ENCODE measurements around the gene P2RX4.
"Not testable (repeated sequence)": the region's sequence is repeated elsewhere in the genome, so short reads cannot be mapped to it uniquely, and the experiment has no call there.

P2RX4 gene

DNA sequence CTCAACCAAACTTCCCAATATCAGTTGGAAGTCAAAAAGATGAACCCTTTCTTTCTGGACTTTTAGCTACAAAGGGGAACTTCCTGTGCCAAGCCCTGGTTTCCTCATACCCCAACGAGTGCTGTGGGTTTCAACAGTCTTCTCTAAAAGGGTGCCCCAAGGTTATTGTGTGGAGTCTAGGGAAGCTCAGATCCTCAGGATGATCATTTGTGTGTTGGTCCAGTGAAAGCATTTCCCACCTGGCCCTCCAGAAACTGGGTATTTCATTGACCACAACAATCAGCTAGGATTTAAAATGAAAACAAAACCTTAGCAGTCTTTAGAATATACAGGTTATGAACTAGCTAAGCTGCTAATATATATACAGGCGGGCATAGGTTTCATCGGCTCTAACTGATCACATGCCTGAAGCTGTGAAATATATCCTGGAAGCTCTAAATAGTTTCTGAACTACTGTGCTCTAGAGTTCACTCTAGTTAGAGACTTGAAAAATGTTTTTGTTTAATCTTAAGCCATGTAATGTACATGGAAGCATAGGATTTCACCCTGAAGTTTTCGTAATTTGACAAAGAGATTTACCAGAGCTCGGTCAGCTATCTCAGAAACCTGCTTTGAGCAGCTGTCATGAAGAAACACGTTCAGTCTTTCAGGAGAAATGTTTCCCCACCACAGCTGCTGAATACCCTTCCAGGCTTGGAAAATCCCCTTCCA, 29.6 kb downstream of the P2RX4 start:
- in situ Hi-C loops (cut with HindIII; ENCODE audit: low sequenced_read_pairs) = no loop called here

DNA sequence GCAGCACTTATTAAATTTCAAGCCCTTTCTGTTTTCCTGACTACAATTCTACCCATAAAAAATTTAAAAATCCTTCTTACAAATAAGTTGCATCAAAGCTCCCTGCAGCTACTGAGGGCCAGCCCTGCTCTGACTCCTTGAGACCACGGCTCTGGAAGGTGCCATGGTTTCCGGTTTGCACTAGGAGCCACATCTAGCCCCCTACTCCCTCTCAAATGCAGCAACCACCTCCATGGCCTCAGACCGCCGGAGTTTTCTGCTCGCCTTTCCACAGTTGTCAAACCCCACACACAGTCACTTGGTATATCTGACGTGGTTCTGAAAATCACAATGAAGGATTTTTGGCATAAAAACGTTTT, 30.1 kb downstream of the P2RX4 start:
- in situ Hi-C loops (cut with HindIII; ENCODE audit: low sequenced_read_pairs) = no loop called here

DNA sequence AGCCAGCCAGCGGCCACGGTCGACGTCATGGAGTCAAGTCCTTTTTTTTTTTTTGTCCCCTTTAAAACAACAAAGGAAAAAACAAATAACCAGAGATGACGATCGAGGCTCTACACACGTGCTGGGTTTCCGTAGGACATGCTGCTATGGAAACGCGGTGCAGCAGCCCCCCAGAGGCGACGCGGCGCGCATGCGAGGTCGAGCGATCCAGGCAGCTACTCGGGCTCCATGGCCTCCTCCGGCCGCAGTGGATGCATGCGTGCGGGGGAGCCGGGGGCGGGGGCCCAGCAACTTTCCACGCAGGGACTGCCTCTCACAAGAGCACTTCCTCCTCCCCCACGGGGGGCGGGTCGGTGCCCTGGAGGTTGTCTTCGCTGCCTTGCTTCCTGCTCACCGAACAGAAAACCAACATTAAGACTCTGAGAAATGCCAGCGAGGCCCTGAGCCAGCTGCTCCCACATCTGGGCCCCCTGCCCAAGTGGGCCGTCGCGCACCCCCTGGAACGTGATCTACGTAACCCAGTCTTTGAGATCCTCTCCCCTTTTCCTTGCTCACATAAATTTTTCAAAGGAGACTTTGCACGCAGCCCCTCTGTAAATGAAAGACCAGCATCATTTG, 30.7 kb downstream of the P2RX4 start:
- in situ Hi-C loops (cut with HindIII; ENCODE audit: low sequenced_read_pairs) = no loop called here

DNA sequence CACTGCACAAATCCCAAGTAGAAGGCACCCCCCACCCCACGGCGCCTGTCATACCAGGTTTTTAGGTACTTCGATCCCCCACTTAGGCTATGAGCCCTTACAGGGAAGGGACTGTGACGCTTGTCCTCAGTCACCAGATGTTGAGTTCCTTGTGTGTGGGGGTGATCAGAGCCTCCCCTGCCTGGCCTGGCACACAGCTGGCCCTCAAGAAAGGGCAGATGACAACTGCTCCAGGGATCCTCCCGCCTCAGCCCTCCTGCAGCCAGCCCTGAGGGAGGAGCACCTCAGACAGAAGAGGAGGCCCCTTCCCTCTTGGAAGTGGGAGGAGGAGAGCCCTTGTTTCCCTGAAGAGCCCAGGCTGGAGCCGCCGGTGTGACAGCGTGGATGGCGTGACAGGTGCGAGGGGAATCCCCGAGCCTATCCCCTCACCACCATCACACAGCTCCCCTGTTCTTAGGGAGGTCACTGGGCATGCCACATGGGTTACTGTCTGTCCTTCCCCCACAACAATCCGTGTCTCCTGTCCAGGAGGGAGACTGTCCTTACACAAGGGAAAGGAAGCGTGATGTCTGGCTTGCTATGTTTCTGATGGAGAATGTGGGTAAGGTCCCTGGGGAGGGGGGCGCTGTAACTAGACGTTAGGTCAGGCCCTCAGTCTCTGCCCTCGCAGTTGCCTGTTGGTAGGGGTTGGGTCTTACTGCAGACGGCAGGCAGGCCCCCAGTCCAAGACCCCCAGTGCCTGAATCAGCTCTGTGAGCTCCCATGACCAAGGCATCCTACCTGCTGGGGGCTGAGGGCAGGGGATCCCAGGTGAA, 31.4 kb downstream of the P2RX4 start:
- in situ Hi-C loops (cut with HindIII; ENCODE audit: low sequenced_read_pairs) = no loop called here

DNA sequence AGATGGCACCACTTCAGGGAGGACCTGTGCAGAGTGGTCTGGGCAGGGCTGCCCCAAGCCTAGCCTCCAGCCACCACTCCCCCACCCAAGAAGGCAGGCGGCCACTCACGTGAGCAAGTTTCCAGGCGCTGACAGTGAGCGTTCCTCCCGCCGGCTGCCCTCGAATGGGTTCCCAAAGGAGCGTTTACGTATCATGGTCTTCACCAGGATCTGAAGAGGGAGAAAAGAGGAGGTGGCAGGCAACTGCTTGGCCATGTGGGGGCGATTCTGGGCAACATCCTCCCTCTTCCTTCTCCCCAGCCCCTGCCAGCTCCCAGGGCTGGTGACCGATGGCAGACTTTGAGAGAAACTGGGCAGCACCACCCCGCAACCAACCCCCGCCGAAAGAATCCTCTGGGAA, 35.1 kb downstream of the P2RX4 start:
- in situ Hi-C loops (cut with HindIII; ENCODE audit: low sequenced_read_pairs) = no loop called here

DNA sequence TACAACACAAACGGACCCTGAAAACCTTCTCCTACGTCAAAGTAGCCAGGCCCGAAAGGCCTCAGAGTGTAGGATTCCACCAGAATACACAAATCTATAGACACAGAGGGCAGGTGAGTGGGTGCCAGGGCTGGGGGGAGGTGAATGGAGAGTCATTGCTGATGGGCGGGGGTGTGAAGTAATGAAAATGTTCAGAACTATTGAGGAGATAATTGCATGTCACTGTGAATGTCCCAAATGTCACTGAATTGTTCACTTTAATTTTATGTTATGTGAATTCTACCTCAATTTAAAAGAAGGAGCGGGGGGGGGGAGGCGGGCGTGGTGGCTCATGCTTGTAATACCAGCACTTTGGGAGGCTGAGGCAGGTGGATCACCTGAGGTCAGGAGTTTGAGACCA, 36.0 kb downstream of the P2RX4 start:
- in situ Hi-C loops (cut with HindIII; ENCODE audit: low sequenced_read_pairs) = no loop called here

DNA sequence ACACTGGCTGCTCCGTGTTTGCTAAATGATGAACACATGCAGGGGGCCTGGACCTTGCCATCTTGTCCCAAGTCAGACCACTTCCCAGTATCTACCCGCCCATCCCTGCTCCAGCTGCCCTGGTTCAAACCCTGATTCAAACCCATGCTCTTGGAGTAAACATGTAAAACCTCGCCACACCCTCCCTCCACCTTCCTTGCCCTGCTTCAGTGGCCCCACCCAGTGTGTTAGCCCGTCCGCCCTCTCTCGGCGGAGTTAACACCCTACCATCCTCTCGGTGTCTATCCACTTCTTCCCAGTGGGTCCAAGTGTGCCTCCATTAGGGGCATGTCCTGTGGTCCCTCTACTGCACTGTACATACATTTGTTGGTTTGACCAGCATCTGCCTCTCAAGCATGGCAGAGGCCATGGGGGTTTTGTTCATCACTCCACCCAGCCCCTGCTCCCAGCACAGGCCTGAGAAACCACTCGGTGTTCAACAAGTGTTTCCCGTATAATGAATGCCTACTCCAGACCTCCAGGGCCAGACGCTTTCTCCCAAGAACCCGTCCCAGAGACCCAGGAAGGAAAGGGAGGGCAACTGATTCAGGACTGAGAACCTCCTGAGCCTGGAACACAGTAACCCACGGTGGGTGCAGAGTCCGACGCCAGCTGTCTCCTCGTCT, 37.1 kb downstream of the P2RX4 start:
- in situ Hi-C loops (cut with HindIII; ENCODE audit: low sequenced_read_pairs) = no loop called here

DNA sequence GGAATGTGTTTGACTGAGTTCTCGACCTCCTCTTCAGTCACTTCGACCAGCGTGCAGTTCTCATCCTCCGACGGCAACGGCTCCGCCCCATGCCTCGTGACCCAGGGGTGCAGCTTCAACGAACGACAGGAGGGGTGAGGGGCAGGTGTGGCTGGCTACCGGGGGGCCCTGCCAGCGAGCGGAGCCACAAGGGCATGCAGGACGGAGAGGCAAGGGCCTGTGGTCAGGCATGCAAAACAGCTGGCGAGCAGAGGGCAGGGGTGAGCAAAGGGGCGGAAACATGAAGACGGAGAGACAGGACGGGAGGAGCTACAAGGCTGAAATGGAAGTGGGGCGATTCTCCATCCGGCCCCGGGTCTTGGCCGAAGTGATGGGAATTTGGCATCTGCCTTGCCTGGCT, 38.7 kb downstream of the P2RX4 start:
- in situ Hi-C loops (cut with HindIII; ENCODE audit: low sequenced_read_pairs) = no loop called here

DNA sequence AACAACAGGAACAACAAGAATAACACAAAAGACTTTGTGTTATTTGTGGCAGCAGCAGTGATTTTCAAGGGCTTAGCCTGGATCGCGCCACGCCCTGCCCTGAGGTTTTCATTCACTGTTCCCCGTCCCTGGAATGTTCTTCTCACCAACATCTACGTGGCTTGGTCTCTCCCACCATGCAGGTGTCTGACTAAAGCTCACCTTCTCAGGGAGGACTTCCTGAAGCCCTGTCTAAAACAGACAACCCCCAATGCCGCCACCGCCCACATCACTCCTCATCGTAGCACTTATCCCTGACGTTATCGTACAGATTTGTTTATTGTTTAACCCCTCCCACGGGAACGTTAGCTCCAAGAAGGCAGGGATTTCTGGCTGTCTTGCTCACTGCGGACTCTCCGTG, 40.4 kb downstream of the P2RX4 start:
- in situ Hi-C loops (cut with HindIII; ENCODE audit: low sequenced_read_pairs) = no loop called here

DNA sequence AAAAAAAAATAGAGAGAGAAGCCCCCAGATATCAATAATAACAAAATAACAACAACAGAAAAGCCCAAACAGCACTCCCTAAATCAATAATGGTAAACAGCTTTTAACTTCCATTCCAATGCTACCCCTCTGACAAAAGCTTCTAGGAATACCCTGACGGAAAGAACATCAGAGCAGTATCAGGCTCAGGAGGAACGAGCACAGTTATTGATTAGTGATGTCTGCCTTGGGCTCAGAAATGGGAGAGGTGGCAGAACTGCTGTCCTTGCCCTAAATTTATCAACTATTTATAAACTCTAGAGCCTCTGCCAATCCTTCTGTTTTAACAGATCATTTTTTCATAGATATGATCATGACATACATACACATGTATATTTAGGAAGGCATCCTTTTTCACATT, 41.9 kb downstream of the P2RX4 start:
- in situ Hi-C loops (cut with HindIII; ENCODE audit: low sequenced_read_pairs) = no loop called here

DNA sequence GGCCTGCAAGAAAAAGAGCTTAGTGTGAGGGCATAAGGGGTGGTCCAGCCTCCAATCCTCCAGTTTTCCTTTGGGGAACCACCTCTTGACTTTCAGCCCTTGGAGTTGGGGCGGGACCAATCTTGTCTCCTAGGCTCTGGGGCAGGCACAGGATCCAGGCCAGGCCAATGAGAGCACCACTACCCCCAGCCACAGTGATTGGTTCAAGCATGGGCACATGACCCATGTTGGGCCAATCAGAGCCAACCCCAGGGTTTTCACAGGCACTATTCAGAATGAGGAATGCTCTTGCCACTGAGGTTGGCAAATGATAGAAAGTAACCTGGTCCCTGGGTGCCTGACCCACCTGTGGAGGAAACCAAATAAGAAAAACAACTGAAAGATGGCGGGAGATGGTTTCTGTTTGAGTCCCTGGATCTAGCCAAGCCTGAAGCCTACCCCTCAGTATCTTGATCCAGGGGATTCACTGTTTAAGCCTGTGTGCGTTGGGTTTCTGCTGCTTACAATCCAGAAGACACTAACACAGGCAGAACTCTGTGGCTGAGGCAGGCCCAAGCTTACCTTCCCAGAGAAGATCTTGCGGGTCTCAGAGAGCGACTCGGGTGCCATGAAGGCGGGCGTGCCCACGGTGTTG, 42.9 kb downstream of the P2RX4 start:
- in situ Hi-C loops (cut with HindIII; ENCODE audit: low sequenced_read_pairs) = no loop called here

DNA sequence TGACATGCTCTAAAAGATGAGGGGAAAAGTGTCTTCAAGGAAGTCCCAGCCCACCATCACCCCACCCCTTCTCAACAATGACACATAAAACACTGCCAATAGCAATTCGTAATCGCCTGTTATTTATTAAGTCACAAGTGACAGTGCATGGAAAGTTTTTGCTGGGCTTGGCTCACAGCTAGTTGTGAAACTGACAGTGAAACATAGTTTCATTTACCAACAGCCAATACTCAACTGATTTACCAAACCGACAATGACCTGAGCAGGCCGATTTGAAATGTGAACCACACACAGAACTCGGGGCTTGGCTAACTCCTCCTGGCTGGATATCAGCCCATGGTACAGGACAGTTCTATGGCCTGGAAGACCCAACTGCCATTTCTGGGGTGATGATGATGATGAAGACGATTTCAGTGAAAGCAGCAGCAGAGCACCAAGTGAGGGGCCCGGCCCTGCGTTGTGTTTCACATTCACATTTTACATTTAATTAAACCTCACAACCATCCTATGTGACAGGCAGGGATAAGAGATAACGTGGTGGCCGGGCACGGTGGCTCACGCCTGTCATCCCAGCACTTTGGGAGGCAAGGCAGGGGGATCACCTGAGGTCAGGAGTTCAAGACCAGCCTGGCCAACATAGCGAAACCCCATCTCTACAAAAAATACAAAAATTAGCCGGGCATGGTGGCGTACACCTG, 43.9 kb downstream of the P2RX4 start:
- in situ Hi-C loops (cut with HindIII; ENCODE audit: low sequenced_read_pairs) = no loop called here

DNA sequence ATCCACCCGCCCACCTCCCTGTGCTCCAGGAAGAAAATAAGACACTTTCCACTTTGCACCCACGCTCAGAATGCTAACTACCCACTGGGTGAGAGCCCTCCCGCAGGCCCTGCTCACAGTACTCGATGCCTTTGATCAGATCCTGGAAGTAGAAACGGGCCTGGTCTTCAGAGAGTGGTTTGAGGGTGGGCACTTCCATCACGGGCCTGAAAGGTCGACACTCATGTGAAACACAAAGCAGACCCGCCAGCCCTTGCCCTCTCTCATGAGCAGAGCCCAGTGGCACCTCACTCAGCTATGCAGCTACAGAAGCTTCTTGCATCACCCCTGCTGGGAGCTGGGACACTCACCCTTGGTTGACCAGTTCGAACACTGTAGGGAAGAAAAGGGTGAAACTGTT, 45.5 kb downstream of the P2RX4 start:
- in situ Hi-C loops (cut with HindIII; ENCODE audit: low sequenced_read_pairs) = no loop called here

DNA sequence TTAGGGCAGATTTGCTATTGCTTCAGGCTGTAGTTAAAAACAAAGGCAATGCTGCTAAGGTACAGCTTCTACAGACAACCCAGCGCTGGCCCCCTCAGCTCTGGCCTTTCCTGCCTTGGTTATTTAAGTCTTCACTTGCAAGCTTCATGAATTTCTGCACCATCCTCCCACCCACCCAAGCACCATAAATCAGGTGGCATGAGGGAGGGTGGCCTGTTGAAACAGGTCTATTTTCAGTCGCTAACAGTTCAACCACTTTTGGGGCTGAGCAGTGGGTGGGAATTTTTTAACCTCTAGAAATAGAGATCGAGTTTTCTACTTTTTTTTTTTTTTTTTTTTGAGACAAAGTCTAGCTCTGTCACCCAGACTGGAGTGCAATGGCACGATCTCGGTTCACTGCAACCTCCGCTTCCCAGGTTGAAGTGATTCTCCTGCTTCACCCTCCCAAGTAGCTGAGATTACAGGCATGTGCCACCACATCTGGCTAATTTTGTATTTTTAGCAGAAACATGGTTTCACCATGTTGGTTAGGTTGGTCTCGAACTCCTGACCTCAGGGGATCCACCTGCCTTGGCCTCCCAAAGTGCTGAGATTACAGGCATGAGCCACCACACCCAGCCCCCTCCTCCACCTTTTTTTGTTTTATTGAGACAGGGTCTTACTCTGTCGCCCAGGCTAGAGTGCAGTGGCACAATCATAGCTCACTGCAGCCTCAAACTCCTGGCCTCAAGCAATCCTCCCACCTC, 47.9 kb downstream of the P2RX4 start:
- in situ Hi-C loops (cut with HindIII; ENCODE audit: low sequenced_read_pairs) = not testable (repeated sequence)

DNA sequence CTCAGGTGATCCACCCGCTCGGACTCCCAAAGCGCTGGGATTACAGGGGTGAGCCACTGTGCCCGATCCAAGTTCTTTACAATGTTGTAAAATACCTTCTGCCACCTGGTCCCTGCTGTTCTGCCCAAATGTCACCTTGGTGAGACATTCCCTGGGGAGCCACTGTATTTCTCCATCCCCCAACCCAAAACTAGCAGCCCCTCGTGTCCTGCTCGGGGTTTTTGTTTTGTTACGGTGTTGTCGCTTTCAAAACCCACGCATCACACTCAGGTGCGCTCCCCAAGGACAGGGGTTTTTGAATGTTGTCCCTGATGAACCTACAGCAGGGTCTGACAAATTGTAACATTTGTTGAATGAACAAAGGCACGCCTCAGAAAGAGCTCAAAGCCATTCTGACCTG, 49.1 kb downstream of the P2RX4 start:
- in situ Hi-C loops (cut with HindIII; ENCODE audit: low sequenced_read_pairs) = no loop called here

DNA sequence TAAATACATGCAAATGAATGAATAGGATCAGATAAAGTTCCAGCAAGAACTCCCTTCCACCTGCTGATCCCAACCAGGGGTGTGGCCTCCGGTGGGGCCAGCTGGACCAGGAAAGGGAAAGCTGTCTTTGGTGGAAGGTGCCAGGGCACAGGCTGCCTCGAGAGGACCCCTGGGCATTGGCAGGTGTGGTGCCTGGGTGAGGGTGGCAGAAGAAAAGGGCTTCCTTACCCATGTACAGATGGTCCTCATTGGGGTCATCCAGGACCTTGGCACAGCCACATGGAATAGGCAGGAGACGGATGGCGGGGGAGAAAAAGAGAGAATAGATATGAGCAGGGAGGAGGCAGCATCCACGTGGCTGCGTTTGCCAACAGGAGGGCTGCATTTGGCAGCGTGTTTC, 50.2 kb downstream of the P2RX4 start:
- in situ Hi-C loops (cut with HindIII; ENCODE audit: low sequenced_read_pairs) = no loop called here

DNA sequence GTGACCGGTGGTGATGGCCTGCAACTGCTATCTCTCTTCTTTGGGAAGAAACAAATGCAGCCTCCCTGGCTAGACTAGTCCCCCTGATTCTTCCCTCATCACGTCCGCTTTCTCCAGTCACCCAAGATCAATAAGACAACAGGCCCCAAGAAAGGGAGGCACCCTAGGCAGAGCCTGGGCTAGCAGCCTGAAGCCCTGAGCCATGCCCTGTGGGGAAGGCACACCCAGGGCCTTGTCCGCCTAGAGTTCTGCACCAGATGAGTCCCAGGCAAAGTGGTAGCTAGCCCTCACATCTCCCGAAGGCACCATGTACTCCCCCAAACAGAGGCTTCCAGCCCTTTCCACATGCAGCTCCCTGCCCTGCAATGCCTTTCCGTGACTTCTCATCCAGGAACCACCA, 51.5 kb downstream of the P2RX4 start:
- in situ Hi-C loops (cut with HindIII; ENCODE audit: low sequenced_read_pairs) = no loop called here

DNA sequence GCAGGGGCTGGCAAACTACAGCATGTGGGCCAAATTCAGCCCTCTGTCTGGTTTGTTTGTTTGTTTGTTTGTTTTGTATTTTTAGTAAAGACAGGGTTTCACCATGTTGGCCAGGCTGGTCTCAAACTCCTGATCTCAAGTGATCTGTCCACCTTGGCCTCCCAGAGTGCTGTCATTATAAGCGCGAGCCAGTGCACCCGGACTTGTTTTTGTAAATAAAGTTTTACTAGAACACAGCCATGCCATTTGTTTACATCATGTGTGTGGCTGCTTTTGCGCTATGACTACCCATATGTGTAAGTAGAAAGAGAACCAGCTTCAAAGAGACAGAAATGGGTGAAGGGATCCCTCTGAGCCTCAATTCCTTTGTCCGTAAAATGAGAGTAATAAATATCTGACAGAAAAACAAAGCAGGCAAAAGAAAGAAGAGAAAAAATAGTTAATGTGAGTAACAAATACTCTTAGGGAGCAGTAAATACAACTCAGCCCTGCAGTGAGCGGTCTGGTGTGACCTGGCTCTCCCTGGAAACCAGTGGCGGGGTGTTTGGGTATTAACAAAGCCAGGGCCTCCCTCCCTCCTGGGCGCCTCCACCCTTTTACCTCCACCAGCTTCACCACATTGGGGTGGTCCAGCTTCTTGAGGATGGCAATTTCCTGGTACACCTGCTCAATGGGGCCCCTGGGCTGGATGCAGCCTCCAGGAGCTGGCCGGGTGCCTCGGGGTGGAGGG, 53.4 kb downstream of the P2RX4 start:
- in situ Hi-C loops (cut with HindIII; ENCODE audit: low sequenced_read_pairs) = no loop called here

DNA sequence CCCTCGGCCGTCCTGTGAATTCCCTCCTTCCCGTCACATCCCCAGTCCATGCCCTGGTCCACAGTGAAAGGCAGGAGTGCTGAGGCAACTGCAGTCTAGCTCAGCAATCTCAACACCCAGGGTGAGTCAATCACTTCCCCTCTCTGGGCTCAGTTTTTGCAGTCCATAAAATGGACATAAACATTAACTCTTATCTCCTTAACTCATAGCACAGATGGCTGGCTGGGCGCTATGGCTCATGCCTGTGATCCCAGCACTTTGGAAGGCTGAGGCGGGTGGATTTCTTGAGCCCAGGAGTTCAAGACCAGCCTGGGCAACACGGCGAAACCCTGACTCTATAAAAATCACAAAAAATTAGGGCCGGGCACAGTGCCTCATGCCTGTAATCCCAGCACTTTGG, 54.2 kb downstream of the P2RX4 start:
- in situ Hi-C loops (cut with HindIII; ENCODE audit: low sequenced_read_pairs) = no loop called here

Data from endothelial cell of hepatic sinusoid (primary cell).